NT2/D1 (cell line): ENCODE data around the gene EFHB.

Experiments used
- SUZ12 ChIP-seq: IDR thresholded peaks from 2 replicates; pipeline ENCODE4 v1.6.1; 2011; ENCODE audit not compliant: insufficient read length, insufficient read depth; ENCODE audit errors: extremely low read depth
- YY1 ChIP-seq: IDR thresholded peaks from 2 replicates; pipeline ENCODE4 v1.6.1; 2011; ENCODE audit not compliant: insufficient read length, insufficient read depth
- ZNF274 ChIP-seq: IDR thresholded peaks from 2 replicates; pipeline ENCODE4 v1.6.1; 2011; ENCODE audit warnings: mild to moderate bottlenecking, low read depth, low read length

DNA sequence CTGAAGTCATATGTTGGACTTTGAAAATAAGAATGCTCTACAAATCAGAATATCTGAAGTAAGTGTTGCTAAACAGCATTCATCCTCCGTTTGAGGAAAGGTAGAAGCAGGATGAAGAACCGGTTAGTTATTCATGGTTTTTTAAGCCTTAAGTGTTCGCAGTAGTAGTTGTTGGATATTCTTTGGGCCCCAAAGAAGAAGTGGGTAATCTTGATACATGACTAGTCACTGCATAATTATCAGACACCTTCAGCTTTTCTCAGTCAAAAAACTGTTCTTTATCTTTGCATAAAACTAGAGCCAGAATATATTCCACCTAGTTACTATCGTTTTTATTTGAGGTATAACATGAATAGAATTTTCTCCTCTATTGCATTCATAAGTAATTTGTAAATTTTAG, 26.7 kb upstream of the EFHB start:
- TF ChIP-seq ZNF274 (no peak), YY1 (no peak), SUZ12 (no peak)
